SH-SY5Y (cell line): ENCODE measurements around the gene P3H3.

Source experiments
- GATA2 ChIP-seq: IDR thresholded peaks from 2 replicates; pipeline ENCODE4 v1.6.1; 2011; ENCODE audit warnings: mild to moderate bottlenecking, low read depth, low read length
- GATA3 ChIP-seq: IDR thresholded peaks from 2 replicates; pipeline ENCODE4 v1.6.1; 2011; ENCODE audit warnings: low read depth, mild to moderate bottlenecking, low read length, moderate library complexity

The P3H3 gene

DNA sequence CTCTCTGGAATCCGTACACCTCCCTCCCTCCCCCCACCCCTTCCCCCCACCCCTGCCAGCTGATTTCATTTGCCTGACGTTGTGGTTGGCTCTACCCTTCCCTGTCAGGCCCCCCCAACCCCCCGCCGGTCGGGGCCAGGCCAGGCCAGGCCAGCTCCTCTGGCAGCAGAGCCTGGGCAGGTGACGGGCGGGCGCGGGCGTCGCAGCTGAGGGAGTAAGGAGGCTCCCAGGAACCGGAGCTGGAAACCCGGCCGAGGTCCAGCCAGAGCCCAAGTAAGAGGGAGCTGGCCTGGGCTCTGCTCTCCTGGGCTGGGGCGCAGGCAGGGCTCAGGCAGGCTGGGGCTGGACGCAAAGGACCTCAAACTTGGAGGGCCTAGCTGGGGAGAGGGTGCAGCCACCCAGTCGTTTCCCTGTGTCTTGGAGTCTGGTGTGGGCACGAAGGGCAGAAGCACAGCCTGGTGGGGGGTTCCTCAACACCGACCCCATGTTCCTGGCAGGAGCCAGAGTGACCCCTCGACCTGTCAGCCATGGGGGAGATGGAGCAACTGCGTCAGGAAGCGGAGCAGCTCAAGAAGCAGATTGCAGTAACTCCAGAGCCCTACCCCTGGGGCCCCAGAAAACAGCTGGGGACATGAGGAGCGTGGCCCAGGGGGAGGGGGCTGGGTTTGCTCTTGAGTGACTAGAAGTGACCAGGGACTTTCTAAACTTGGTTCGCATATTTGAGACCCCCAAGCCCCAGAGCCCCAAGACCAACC is 12.7 kb downstream of the P3H3 start, which contains the start of gene GNB3:
TSS of gene GNB3 (plus strand) at position 165 of the 755 bp plus-strand sequence. CDS start at position 528, 363 bp downstream.
- no peak for TF ChIP-seq GATA2
- TF ChIP-seq GATA3, result no peak

DNA sequence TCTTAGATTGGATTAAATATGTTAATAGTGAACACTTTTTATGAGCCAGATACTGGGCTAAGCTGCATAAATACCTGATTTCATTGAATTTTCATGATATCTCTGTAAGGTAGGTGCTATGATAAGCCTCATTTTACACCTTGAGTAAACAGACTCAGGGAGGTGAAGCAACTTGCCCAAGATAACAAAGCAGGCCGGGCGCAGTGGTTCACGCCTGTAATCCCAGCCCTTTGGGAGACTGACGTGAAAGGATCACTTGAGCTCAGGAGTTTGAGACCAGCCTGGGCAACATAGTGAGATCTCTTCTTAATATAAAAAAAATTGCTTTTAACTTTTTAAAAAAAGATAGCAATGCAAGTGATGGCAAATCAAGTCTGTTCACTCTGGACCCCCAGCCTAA is 13.9 kb downstream of the P3H3 start:
- TF ChIP-seq GATA2 (no peak), GATA3 (no peak)

DNA sequence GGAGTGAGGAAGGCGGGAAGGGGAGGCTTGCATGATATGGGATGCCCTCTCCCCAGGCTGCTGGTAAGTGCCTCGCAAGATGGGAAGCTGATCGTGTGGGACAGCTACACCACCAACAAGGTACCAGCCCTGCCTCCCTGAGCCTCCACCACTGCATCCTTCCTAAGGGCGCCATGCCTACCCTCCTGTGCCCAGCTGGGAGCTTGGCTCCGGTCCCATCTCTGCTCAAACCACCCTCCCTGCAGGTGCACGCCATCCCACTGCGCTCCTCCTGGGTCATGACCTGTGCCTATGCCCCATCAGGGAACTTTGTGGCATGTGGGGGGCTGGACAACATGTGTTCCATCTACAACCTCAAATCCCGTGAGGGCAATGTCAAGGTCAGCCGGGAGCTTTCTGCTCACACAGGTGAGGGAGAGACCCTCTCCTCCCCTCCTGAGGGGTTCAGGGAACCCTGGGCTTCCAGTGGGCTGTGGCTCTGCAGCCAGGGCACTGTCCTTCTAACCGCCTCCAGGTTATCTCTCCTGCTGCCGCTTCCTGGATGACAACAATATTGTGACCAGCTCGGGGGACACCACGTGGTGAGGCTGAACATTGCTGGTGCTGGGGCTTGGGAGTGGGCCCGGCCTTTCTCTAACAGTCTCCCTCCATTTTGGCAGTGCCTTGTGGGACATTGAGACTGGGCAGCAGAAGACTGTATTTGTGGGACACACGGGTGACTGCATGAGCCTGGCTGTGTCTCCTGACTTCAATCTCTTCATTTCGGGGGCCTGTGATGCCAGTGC is 15.1 kb downstream of the P3H3 start:
- TF ChIP-seq GATA2 (no peak), GATA3 (no peak)

DNA sequence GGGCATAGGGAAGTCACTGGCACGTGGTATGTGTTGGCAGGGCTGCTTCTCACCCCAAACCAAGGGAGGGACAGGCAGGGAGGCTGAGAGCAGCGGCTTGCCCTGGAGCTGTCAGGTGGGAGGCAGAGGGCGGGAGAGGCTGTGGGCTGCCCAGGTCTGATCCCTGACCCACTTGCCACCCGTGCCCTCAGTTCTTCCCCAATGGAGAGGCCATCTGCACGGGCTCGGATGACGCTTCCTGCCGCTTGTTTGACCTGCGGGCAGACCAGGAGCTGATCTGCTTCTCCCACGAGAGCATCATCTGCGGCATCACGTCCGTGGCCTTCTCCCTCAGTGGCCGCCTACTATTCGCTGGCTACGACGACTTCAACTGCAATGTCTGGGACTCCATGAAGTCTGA is 17.2 kb downstream of the P3H3 start:
- no peak for TF ChIP-seq GATA3
- TF ChIP-seq GATA2, result no peak

- no peak for TF ChIP-seq GATA3
- TF ChIP-seq GATA2, result no peak
Measured at GRCh38 chr12:6846316-6846869, 18.2 kb downstream of the P3H3 start.

DNA sequence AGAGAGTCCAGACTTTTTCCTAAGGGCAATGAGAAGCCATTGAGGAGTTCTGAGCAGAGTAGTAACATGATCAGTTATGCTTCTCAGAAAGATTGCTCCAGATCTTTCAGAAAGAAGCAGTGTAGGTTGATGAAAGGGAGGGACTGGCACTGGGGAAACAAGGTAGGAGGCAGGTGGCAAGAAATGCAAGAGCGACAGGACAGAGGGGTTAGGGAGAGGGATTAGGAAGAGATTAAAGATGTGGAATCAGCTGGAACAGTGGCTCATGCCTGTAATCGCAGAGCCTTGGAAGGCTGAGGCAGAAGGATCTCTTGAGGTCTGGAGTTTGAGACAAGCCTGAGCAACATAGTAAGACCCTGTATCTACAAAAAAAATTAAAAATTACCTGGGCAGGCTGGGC is 19.5 kb downstream of the P3H3 start:
- TF ChIP-seq GATA3 (no peak), GATA2 (no peak)

GRCh38 chr12:6849427-6849826 is 21.2 kb downstream of the P3H3 start:
- TF ChIP-seq GATA2 (no peak), GATA3 (no peak)

DNA sequence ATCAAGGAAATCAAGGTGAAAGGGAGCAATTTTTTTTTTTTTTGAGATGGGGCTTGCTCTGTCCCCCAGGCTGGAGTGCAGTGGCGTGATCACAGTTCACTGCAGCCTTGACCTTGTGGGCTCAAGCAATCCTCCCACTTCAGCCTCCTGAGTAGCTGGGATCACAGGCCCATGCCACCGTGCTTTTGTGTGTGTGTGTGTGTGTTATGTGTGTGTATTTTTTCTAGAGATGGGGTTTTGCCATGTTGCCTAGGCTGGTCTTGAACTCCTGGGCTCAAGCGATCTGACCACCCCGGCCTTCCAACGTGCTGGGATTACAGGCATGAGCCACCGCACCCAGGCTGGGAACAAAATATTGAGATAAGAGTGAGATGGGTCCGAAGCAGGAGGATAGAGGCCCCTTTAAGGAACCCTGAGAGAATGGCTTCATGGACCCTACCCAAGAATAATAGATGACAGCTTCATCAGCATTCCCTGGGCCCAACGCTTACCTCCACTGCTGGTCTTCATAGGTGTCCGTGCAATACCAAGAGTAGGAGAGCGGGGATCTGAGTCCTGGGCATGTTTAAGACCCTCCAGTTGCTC is 21.9 kb downstream of the P3H3 start:
- TF ChIP-seq GATA2 (no peak), GATA3 (no peak)

DNA sequence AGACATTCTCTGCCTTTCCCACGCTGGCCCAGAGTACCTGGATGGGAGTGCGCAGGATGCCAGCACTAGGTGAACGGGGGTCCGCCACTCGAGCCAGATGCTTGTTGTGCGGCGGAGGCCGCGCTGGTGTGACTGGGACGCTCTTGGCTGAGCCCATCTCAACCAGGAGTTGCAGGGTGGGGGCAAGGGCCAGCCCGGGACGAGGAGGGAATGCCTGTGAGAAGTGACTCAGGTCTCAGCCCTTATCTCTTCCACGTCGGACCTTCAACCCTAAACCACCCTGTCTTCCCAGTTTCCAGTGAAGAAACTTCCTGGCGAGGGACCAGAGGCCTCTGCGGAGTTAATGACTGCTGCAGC is 22.6 kb downstream of the P3H3 start:
- TF ChIP-seq GATA3 (no peak), GATA2 (no peak)

DNA sequence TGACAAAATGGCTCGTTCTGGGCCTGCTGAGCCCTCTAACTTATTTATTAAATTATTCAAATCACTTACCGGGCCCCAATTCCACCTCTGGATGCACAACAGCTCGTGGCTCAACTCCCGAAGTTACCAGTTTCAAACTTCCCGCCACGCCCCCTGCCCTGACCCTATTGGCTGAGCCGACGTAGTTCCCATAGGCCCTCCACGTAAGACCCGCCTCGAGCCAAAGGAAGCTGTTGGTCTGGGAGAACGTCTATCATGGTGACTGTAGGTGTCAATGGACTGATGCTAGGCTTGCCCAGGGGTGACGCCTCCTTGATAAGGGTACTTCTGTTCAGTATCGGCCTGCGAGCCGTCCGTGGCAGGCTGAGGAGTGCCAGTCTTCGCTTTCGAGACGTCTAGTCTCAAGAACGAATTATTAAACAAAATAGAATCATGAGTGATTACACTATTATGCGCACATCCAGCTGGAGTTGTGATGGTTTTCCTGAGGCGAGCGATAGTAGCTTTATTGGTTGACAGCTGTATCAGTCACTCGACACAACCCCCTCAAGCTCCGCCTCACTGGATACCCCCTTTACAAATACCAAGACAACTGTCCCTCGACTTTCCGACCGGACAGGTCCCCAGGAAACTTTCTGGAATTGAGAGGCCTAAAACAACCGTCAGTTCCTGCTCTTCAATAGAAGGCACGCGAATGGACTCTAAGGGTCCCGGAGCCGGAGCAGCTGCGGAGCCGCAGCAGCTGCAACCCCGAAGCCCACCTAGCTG is 23.1 kb downstream of the P3H3 start, which contains the start of gene CDCA3:
TSS of gene CDCA3 (minus strand) at position 134 of the 768 bp plus-strand sequence. CDS start 334 bp downstream, outside the sequence.
- TF ChIP-seq GATA3 (no peak), GATA2 (no peak)

DNA sequence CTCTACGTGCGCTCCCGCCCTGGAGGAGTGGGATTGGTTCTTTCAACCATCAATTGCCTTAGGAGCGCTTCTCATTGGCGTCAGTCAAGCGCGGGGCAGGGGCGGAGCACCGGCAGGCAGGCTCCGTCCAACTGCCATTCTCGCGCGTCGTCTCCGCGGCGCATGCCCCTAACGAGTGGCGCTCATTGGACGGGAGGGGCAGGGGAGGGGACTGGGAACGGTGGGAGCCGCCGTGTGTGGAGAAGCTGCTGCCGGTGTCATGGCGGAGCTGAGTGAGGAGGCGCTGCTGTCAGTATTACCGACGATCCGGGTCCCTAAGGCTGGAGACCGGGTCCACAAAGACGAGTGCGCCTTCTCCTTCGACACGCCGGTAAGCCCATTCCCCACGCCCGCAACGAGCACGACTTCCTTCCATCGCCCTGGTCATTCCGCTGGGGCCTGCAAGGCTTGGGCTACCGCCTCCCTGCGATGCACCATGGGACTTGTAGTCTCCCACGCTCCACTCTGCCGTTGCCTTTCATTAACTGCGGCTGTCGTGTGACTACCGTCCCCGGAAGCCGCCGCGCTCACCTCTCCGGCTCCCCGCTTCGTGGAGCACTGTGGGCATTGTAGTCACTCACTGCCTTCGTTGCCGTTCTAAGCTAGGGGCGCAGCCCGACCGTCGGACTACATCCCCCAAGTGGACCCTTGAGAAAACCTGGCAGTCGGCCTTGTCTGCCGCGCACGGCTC is 23.9 kb downstream of the P3H3 start, which contains the start of gene USP5:
TSS of gene USP5 (plus strand) at position 230 of the 730 bp plus-strand sequence. CDS start at position 260, 30 bp downstream.
- TF ChIP-seq GATA3 (no peak), GATA2 (no peak)

GRCh38 chr12:6852651-6853354 is 24.6 kb downstream of the P3H3 start:
- TF ChIP-seq GATA2, result no peak; the same call in 1 of the 2 replicates

DNA sequence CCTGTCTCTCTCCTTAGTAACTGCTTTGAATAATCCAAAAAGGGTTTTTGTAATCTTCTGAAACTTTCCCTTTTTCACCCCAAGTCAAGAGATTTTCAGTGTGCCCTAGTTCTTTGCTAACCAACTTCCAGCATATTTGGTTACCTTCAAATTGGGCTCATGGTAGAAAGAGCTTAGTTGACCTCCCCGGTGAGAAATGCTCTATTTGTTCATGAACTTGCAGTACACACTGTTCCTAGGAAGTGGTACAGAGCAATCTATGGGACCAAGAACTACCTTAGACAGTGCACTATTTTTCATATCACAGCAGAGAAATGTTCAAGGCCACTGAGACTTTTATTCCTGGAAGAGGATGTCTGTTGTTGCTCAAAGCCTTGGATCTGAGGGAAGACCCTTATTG is 25.4 kb downstream of the P3H3 start:
- TF ChIP-seq GATA2, result no peak
- TF ChIP-seq GATA3, result no peak
